Osteocyte (in vitro differentiated cells): ENCODE data around the gene DAPK3. TPM values are rescaled to one million over a fixed set of nuclear protein-coding genes. Genes with fewer than 3 reads are reported as not detected.
A peak's percentile ranks its signal among the peaks of the same experiment; 100 is the strongest.
"Not testable (repeated sequence)": the region's sequence is repeated elsewhere in the genome, so short reads cannot be mapped to it uniquely, and the experiment has no call there.

Experiments used
- DNase-seq: peaks from one replicate; pipeline ENCODE4 v3.0.0; 2021; ENCODE audit warnings: mixed read lengths; ENCODE audit not compliant: unreplicated experiment; ENCODE audit errors: extremely low spot score
- H3K27ac Mint-ChIP-seq: one replicate; pipeline ENCODE4 v1.8.0; 2021; ENCODE audit warnings: mild to moderate bottlenecking, mixed read lengths; ENCODE audit not compliant: unreplicated experiment
- H3K27me3 Mint-ChIP-seq: one replicate; pipeline ENCODE4 v1.8.0; 2021; ENCODE audit warnings: mixed read lengths; ENCODE audit not compliant: unreplicated experiment
- H3K36me3 Mint-ChIP-seq: one replicate; pipeline ENCODE4 v1.8.0; 2021; ENCODE audit warnings: mixed read lengths; ENCODE audit not compliant: unreplicated experiment
- H3K4me1 Mint-ChIP-seq: one replicate; pipeline ENCODE4 v1.8.0; 2021; ENCODE audit warnings: mixed read lengths; ENCODE audit not compliant: unreplicated experiment
- H3K4me3 Mint-ChIP-seq: one replicate; pipeline ENCODE4 v1.8.0; 2021; ENCODE audit warnings: mild to moderate bottlenecking, moderate library complexity, mixed read lengths; ENCODE audit not compliant: unreplicated experiment
- H3K9me3 Mint-ChIP-seq: one replicate; pipeline ENCODE4 v1.8.0; 2021; ENCODE audit warnings: mixed read lengths; ENCODE audit not compliant: unreplicated experiment
- total RNA-seq: library from RNA; stranded (reverse); gene quantifications from 2 replicates; pipeline ENCODE4 v1.2.1, GENCODE V29; 2021
- TF ChIP-seq, protein P1 (sequence below): fragments of 200-600 bp; sonication (generic); IDR thresholded peaks from 2 replicates; pipeline ENCODE4 v1.5.0; 2021; ENCODE audit warnings: antibody characterized with exemption, mild to moderate bottlenecking, moderate library complexity

DAPK3 gene
- total RNA-seq, 1 donor from 2014 or later = 92.9 TPM

DNA sequence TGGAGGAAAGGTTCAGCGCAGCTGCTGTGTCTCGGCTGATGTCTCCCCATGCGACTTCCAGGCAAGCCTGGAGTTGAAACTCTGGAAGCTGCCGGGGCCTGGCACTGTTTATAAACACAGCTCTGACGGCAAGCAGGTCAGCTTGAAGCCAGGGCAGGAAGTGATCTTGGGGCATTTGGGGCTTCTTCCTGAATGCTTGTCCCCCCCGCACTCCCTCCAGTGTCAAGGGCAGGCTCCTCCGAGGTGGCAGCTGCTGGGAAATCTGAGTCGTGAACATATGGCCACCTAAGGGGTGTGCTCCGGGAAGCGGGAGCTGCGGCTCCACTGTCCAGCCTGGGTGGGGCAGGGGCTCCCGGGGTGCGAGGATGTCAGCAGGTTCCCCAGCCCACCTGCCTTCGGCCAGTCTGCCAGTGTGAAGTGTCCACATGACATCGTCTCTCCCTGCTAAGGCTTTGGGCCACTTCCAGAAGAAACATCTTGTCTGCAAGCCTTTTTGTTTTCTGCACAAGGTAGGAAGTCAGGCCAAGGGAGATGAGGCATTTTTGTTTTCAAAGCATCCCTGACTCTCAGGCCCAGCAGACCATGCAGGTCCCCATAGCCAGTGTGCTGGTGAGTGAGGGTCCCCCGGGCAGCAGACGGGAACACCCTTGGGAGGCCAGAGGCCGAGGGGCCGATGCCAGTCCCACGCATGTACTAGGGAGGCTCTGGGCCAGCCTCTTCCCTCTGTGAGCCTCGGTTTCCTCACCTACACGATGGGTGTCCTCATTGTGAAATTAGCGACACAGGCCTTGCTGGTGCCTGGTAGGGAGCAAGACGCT lies 39.3 kb upstream of the DAPK3 start:
- peaks cover 32% of the 10 kb centered on the region for H3K4me1 Mint-ChIP-seq
- TF ChIP-seq, protein P1, sequence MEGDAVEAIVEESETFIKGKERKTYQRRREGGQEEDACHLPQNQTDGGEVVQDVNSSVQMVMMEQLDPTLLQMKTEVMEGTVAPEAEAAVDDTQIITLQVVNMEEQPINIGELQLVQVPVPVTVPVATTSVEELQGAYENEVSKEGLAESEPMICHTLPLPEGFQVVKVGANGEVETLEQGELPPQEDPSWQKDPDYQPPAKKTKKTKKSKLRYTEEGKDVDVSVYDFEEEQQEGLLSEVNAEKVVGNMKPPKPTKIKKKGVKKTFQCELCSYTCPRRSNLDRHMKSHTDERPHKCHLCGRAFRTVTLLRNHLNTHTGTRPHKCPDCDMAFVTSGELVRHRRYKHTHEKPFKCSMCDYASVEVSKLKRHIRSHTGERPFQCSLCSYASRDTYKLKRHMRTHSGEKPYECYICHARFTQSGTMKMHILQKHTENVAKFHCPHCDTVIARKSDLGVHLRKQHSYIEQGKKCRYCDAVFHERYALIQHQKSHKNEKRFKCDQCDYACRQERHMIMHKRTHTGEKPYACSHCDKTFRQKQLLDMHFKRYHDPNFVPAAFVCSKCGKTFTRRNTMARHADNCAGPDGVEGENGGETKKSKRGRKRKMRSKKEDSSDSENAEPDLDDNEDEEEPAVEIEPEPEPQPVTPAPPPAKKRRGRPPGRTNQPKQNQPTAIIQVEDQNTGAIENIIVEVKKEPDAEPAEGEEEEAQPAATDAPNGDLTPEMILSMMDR = no peak
- no peak for DNase-seq
- no peak overlapping the region for H3K27ac Mint-ChIP-seq
- peaks cover 5% of the 10 kb centered on the region for H3K36me3 Mint-ChIP-seq
- H3K9me3 Mint-ChIP-seq = no peaks in the 10 kb centered on the region
- H3K4me3 Mint-ChIP-seq = peak overlapping the region; percentile 44
- no peaks in the 10 kb centered on the region for H3K27me3 Mint-ChIP-seq

DNA sequence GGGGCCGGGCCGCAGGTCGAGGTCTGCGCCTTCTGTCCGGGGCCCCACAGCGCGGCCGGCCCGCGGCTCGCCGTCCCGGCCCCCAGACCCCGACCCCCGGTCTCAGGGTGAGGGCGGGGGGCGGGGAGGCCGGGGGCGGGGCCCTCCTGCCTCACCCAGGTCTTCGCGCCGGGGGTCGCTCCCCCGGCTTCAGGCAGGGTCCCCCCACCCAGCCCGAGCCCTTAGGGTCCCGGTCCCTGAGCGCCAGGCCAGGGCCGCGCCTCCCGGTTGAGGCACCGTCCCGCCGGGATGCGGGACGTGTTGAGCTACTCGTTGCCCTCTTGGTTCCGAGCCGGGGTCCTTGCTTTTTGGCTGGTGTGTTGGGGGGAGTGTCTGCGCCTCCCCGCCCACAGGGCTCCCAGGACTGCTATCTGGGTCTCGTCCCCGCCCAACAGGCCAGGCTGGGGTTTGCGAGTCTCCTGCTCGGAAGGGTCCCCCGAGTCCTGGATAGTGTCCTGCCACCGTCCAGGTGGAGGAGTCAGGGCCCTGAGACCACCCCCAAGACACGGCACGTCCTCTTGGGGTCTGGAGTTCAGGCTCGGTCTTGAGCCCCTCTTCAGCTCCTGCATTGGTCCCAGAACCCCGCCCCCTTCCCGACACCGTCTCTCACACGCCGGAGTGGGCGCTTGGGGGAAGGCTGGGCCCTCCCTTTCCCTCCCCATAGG lies 37.1 kb upstream of the DAPK3 start:
- Mint-ChIP-seq H3K27me3 (no peaks in the 10 kb centered on the region), H3K4me1 (peaks cover 32% of the 10 kb centered on the region), H3K27ac (peak overlapping the region; percentile 68), H3K9me3 (no peaks in the 10 kb centered on the region), H3K4me3 (peak overlapping the region; percentile 78), H3K36me3 (peaks cover 2% of the 10 kb centered on the region)
- DNase-seq = no peak
- TF ChIP-seq, protein P1 = no peak

- Mint-ChIP-seq H3K27ac (peak within 1 kb of the TSS; percentile 68), H3K4me3 (peak within 1 kb of the TSS; percentile 79), H3K27me3 (no peaks in the 10 kb centered on the region), H3K4me1 (peaks cover 32% of the 10 kb centered on the region), H3K36me3 (no peaks in the 10 kb centered on the region), H3K9me3 (no peaks in the 10 kb centered on the region)
- TF ChIP-seq, protein P1 = peak; percentile 11
- peak; percentile 99 for DNase-seq
Measured at GRCh38 chr19:4007021-4007835, 36.3 kb upstream of the DAPK3 start, which contains the start of gene PIAS4. TSS of gene PIAS4 (plus strand) at chr19:4007736. CDS start at chr19:4007761, 25 bp downstream.

GRCh38 chr19:4005436-4005835 lies 34.5 kb upstream of the DAPK3 start:
- H3K27me3 Mint-ChIP-seq, H3K9me3 Mint-ChIP-seq, H3K27ac Mint-ChIP-seq, H3K36me3 Mint-ChIP-seq, DNase-seq: not testable (repeated sequence)
- Mint-ChIP-seq H3K4me1 (peaks cover 27% of the 10 kb centered on the region), H3K4me3 (peak overlapping the region; percentile 29)

DNA sequence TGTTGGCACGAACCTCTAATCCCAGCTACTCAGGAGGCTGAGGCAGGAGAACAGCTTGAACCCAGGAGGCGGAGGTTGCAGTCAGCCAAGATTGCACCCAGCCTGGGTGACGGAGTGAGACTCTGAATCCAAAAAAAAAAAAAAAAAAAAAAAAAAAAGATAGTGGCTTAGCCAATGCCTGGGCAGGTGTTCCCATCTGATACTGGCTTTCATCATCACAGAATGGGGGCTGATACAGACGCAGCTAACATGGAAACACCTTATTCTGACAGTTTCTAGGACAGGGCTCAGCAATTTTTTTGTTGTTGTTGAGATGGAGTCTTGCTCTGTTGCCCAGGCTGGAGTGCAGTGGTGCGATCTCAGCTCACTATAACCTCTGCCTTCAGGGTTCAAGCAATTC lies 29.9 kb upstream of the DAPK3 start:
- not testable (repeated sequence) for H3K27me3 Mint-ChIP-seq, H3K9me3 Mint-ChIP-seq, DNase-seq, H3K4me1 Mint-ChIP-seq, H3K36me3 Mint-ChIP-seq, H3K4me3 Mint-ChIP-seq, H3K27ac Mint-ChIP-seq

- H3K27me3 Mint-ChIP-seq, H3K27ac Mint-ChIP-seq, H3K36me3 Mint-ChIP-seq, DNase-seq, H3K4me1 Mint-ChIP-seq, H3K9me3 Mint-ChIP-seq, H3K4me3 Mint-ChIP-seq: not testable (repeated sequence)
Measured at GRCh38 chr19:3998667-3999412, 27.9 kb upstream of the DAPK3 start.
